ENCODE measurements around the gene CDH23. TPM values are rescaled to one million over a fixed set of nuclear protein-coding genes. Genes with fewer than 3 reads are reported as not detected.

The CDH23 gene
- total and polyA plus RNA-seq, 9 of the 15 experiments (the other 6 are each of a cell fraction or from before 2014, with no cell fraction given) = 0.18 to 1.2 (median 0.47) TPM

DNA sequence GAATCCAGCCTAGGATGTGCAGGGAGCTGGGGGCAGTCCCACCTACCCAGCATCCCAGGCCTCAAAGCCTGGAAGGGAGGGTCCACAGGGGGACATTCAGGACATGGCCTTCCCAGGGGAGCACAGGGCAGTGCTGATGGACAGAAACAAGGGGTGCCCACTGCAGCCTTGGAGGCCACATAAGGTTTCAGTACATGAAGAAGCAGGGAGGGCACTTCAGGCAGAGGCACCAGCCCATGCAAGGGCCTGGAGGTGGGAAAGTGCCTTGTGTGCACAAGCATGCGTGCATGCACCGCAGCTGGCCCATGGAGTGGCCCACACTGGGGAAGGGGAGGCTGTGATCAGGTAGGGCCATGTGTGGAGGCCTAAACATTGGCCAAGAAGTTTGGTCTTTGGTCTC is 313.8 kb downstream of the CDH23 start (continued):
- TF ChIP-seq, protein P1, sequence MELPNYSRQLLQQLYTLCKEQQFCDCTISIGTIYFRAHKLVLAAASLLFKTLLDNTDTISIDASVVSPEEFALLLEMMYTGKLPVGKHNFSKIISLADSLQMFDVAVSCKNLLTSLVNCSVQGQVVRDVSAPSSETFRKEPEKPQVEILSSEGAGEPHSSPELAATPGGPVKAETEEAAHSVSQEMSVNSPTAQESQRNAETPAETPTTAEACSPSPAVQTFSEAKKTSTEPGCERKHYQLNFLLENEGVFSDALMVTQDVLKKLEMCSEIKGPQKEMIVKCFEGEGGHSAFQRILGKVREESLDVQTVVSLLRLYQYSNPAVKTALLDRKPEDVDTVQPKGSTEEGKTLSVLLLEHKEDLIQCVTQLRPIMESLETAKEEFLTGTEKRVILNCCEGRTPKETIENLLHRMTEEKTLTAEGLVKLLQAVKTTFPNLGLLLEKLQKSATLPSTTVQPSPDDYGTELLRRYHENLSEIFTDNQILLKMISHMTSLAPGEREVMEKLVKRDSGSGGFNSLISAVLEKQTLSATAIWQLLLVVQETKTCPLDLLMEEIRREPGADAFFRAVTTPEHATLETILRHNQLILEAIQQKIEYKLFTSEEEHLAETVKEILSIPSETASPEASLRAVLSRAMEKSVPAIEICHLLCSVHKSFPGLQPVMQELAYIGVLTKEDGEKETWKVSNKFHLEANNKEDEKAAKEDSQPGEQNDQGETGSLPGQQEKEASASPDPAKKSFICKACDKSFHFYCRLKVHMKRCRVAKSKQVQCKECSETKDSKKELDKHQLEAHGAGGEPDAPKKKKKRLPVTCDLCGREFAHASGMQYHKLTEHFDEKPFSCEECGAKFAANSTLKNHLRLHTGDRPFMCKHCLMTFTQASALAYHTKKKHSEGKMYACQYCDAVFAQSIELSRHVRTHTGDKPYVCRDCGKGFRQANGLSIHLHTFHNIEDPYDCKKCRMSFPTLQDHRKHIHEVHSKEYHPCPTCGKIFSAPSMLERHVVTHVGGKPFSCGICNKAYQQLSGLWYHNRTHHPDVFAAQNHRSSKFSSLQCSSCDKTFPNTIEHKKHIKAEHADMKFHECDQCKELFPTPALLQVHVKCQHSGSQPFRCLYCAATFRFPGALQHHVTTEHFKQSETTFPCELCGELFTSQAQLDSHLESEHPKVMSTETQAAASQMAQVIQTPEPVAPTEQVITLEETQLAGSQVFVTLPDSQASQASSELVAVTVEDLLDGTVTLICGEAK (IDR thresholded peaks at IDR 0.05) = no peak
- TF ChIP-seq, protein P1 (CRISPR knock-in tag; IDR thresholded peaks at IDR 0.05) = no peak
- no peak for TF ChIP-seq CHD1 (IDR thresholded peaks at IDR 0.05; ENCODE audit: low read length)
- TF ChIP-seq, protein P2, sequence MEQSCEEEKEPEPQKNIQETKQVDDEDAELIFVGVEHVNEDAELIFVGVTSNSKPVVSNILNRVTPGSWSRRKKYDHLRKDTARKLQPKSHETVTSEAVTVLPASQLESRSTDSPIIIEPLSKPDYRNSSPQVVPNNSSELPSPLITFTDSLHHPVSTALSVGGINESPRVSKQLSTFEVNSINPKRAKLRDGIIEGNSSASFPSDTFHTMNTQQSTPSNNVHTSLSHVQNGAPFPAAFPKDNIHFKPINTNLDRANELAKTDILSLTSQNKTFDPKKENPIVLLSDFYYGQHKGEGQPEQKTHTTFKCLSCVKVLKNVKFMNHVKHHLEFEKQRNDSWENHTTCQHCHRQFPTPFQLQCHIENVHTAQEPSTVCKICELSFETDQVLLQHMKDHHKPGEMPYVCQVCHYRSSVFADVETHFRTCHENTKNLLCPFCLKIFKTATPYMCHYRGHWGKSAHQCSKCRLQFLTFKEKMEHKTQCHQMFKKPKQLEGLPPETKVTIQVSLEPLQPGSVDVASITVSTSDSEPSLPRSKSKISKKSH (CRISPR knock-in tag; IDR thresholded peaks at IDR 0.05) = no peak
- no peak for TF ChIP-seq CCAR2 (IDR thresholded peaks at IDR 0.05; ENCODE audit: low read depth, low read length)
- TF ChIP-seq PYGO2 (tag; IDR thresholded peaks at IDR 0.05) = no peak
